Measurements from ENCODE around the gene CMTM4. TPM values are rescaled to one million over a fixed set of nuclear protein-coding genes. Genes with fewer than 3 reads are reported as not detected.

The CMTM4 gene
- total RNA-seq, 1 donor from 2014 or later: 15.5 TPM

GRCh38 chr16:66623755-66624154 lies 72.8 kb downstream of the CMTM4 start:
- no peak for DNase-seq (ENCODE audit: low spot score)
- no peak overlapping the region for H3K4me3 Mint-ChIP-seq (ENCODE audit: unreplicated experiment)
- no peak for TF ChIP-seq CTCF (IDR thresholded peaks at IDR 0.05; ENCODE audit: unreplicated experiment)
- no peaks in the 10 kb centered on the region for H3K4me1 Mint-ChIP-seq (ENCODE audit: unreplicated experiment)
- H3K27me3 Mint-ChIP-seq (ENCODE audit: unreplicated experiment): peaks cover 2% of the 10 kb centered on the region
- H3K9me3 Mint-ChIP-seq (ENCODE audit: unreplicated experiment): no peaks in the 10 kb centered on the region
- no peak overlapping the region for H3K27ac Mint-ChIP-seq (ENCODE audit: unreplicated experiment)
- no peaks in the 10 kb centered on the region for H3K36me3 Mint-ChIP-seq (ENCODE audit: low read depth, unreplicated experiment)

- no peaks in the 10 kb centered on the region for H3K36me3 Mint-ChIP-seq (ENCODE audit: low read depth, unreplicated experiment)
- peaks cover 5% of the 10 kb centered on the region for H3K4me1 Mint-ChIP-seq (ENCODE audit: unreplicated experiment)
- H3K27me3 Mint-ChIP-seq (ENCODE audit: unreplicated experiment): peaks cover 2% of the 10 kb centered on the region
- DNase-seq (ENCODE audit: low spot score): no peak
- no peak overlapping the region for H3K27ac Mint-ChIP-seq (ENCODE audit: unreplicated experiment)
- H3K9me3 Mint-ChIP-seq (ENCODE audit: unreplicated experiment): no peaks in the 10 kb centered on the region
- TF ChIP-seq CTCF (IDR thresholded peaks at IDR 0.05; ENCODE audit: unreplicated experiment): no peak
- no peak overlapping the region for H3K4me3 Mint-ChIP-seq (ENCODE audit: unreplicated experiment)
Measured at GRCh38 chr16:66622863-66623262, 73.7 kb downstream of the CMTM4 start.

- no peak overlapping the region for H3K4me3 Mint-ChIP-seq (ENCODE audit: unreplicated experiment)
- H3K36me3 Mint-ChIP-seq (ENCODE audit: low read depth, unreplicated experiment): no peaks in the 10 kb centered on the region
- peaks cover 2% of the 10 kb centered on the region for H3K27me3 Mint-ChIP-seq (ENCODE audit: unreplicated experiment)
- no peaks in the 10 kb centered on the region for H3K9me3 Mint-ChIP-seq (ENCODE audit: unreplicated experiment)
- no peak for DNase-seq (ENCODE audit: low spot score)
- TF ChIP-seq CTCF (IDR thresholded peaks at IDR 0.05; ENCODE audit: unreplicated experiment): no peak
- H3K4me1 Mint-ChIP-seq (ENCODE audit: unreplicated experiment): peaks cover 12% of the 10 kb centered on the region
- no peak overlapping the region for H3K27ac Mint-ChIP-seq (ENCODE audit: unreplicated experiment)
Measured at GRCh38 chr16:66621973-66622372, 74.6 kb downstream of the CMTM4 start.

GRCh38 chr16:66620429-66620795 lies 76.1 kb downstream of the CMTM4 start:
- no peaks in the 10 kb centered on the region for H3K9me3 Mint-ChIP-seq (ENCODE audit: unreplicated experiment)
- no peak overlapping the region for H3K4me3 Mint-ChIP-seq (ENCODE audit: unreplicated experiment)
- H3K4me1 Mint-ChIP-seq (ENCODE audit: unreplicated experiment): peaks cover 12% of the 10 kb centered on the region
- no peak for TF ChIP-seq CTCF (IDR thresholded peaks at IDR 0.05; ENCODE audit: unreplicated experiment)
- H3K27ac Mint-ChIP-seq (ENCODE audit: unreplicated experiment): no peak overlapping the region
- H3K36me3 Mint-ChIP-seq (ENCODE audit: low read depth, unreplicated experiment): no peaks in the 10 kb centered on the region
- no peak for DNase-seq (ENCODE audit: low spot score)
- H3K27me3 Mint-ChIP-seq (ENCODE audit: unreplicated experiment): peaks cover 2% of the 10 kb centered on the region

GRCh38 chr16:66619534-66620428 lies 76.8 kb downstream of the CMTM4 start:
- no peak for TF ChIP-seq CTCF (IDR thresholded peaks at IDR 0.05; ENCODE audit: unreplicated experiment)
- H3K27ac Mint-ChIP-seq (ENCODE audit: unreplicated experiment): no peak overlapping the region
- peaks cover 15% of the 10 kb centered on the region for H3K4me1 Mint-ChIP-seq (ENCODE audit: unreplicated experiment)
- no peaks in the 10 kb centered on the region for H3K9me3 Mint-ChIP-seq (ENCODE audit: unreplicated experiment)
- no peak for DNase-seq (ENCODE audit: low spot score)
- H3K27me3 Mint-ChIP-seq (ENCODE audit: unreplicated experiment): peaks cover 4% of the 10 kb centered on the region
- H3K36me3 Mint-ChIP-seq (ENCODE audit: low read depth, unreplicated experiment): no peaks in the 10 kb centered on the region
- no peak overlapping the region for H3K4me3 Mint-ChIP-seq (ENCODE audit: unreplicated experiment)

Measured in endothelial cell (in vitro differentiated cells).